HEK293T (cell line): ENCODE measurements around the gene XG.
"Not testable (repeated sequence)": the region's sequence is repeated elsewhere in the genome, so short reads cannot be mapped to it uniquely, and the experiment has no call there.

ENCODE experiments used
- CTCF ChIA-PET: fragments of 350-600 bp; formaldehyde crosslinking; extraction: SDS; loops from one replicate; lab custom pipeline; 2021; ENCODE audit warnings: antibody characterized with exemption, inconsistent platforms; lab: Yijun Ruan, JAX
- POLR2A ChIA-PET: fragments of 350-600 bp; formaldehyde crosslinking; extraction: SDS; loops from one replicate; lab custom pipeline; 2020; ENCODE audit warnings: antibody characterized with exemption, inconsistent platforms; lab: Yijun Ruan, JAX
- DNase-seq: peaks from one replicate; pipeline ENCODE4 v3.0.0; 2012; ENCODE audit warnings: mixed read lengths; ENCODE audit errors: extremely low spot score
- BHLHE40 ChIP-seq: fragments of 450-650 bp; IDR thresholded peaks from 2 replicates; pipeline ENCODE4 v1.6.1; 2016; ENCODE audit warnings: mild to moderate bottlenecking, moderate library complexity, borderline replicate concordance
- ELF4 ChIP-seq: fragments of 450-650 bp; IDR thresholded peaks from 2 replicates; pipeline ENCODE4 v1.6.1; 2017; ENCODE audit warnings: antibody characterized with exemption
- FOXA1 ChIP-seq: fragments of 450-650 bp; IDR thresholded peaks from 2 replicates; pipeline ENCODE4 v1.6.1; 2016; ENCODE audit warnings: mild to moderate bottlenecking
- FOXK2 ChIP-seq: fragments of 450-650 bp; IDR thresholded peaks from 2 replicates; pipeline ENCODE4 v1.6.1; 2016; ENCODE audit warnings: mild to moderate bottlenecking
- FOXM1 ChIP-seq: fragments of 450-650 bp; IDR thresholded peaks from 2 replicates; pipeline ENCODE4 v1.6.1; 2017; ENCODE audit warnings: mild to moderate bottlenecking, borderline replicate concordance
- HDGF ChIP-seq: fragments of 450-650 bp; IDR thresholded peaks from 2 replicates; pipeline ENCODE4 v1.6.1; 2017; ENCODE audit warnings: antibody characterized with exemption, borderline replicate concordance
- LEF1 ChIP-seq: fragments of 450-650 bp; IDR thresholded peaks from 2 replicates; pipeline ENCODE4 v1.6.1; 2017; ENCODE audit warnings: mild to moderate bottlenecking, borderline replicate concordance
- NFRKB ChIP-seq: fragments of 450-650 bp; IDR thresholded peaks from 2 replicates; pipeline ENCODE4 v1.6.1; 2016; ENCODE audit warnings: mild to moderate bottlenecking, moderate library complexity
- PKNOX1 ChIP-seq: fragments of 450-650 bp; IDR thresholded peaks from 2 replicates; pipeline ENCODE4 v1.6.1; 2016
- SP1 ChIP-seq: fragments of 450-650 bp; IDR thresholded peaks from 2 replicates; pipeline ENCODE4 v1.6.1; 2017
- SUZ12 ChIP-seq: fragments of 450-650 bp; IDR thresholded peaks from 2 replicates; pipeline ENCODE4 v1.6.1; 2016; ENCODE audit warnings: mild to moderate bottlenecking
- ZNF384 ChIP-seq: fragments of 450-650 bp; IDR thresholded peaks from 2 replicates; pipeline ENCODE4 v1.6.1; 2016

XG gene

GRCh38 chrX:2793752-2794151, 41.9 kb downstream of the XG start:
- POLR2A ChIA-PET: no interaction called here
- DNase-seq: no peak
- no peak for TF ChIP-seq HDGF
- no peak for TF ChIP-seq LEF1
- no peak for TF ChIP-seq NFRKB
- no peak for TF ChIP-seq ZNF384
- CTCF ChIA-PET: no interaction called here

GRCh38 chrX:2794336-2794735, 42.5 kb downstream of the XG start:
- no peak for DNase-seq
- ChIA-PET CTCF (no interaction called here), POLR2A (no interaction called here)
- no peak for TF ChIP-seq HDGF

GRCh38 chrX:2796808-2797207, 45.0 kb downstream of the XG start:
- DNase-seq, POLR2A ChIA-PET: not testable (repeated sequence)
- CTCF ChIA-PET: interaction anchor here (1.4 kb wide), 1 partner anchor 22 kb away, joined by 4 read pairs; no protein-coding TSS in a partner anchor

GRCh38 chrX:2799369-2799768, 47.5 kb downstream of the XG start:
- TF ChIP-seq SP1 (no peak), FOXM1 (no peak), PKNOX1 (no peak), HDGF (no peak), ELF4 (no peak), FOXK2 (no peak), SUZ12 (no peak)
- DNase-seq: no peak
- POLR2A ChIA-PET: no interaction called here
- CTCF ChIA-PET: no interaction called here

GRCh38 chrX:2799980-2800379, 48.1 kb downstream of the XG start:
- POLR2A ChIA-PET, DNase-seq: not testable (repeated sequence)
- CTCF ChIA-PET: interaction anchor here (0.6 to 2.3 kb wide), 2 partner anchors 13 to 19 kb away, joined by 3 to 5 read pairs; no protein-coding TSS in a partner anchor

GRCh38 chrX:2801223-2801622, 49.4 kb downstream of the XG start:
- TF ChIP-seq FOXM1 (no peak), SUZ12 (no peak), PKNOX1 (no peak), ELF4 (no peak), FOXK2 (no peak), ZNF384 (no peak), FOXA1 (no peak), HDGF (no peak), BHLHE40 (no peak)
- CTCF ChIA-PET: interaction anchor here (2.3 kb wide), 1 partner anchor 18 kb away, joined by 5 read pairs; no protein-coding TSS in a partner anchor
- POLR2A ChIA-PET: no interaction called here
- DNase-seq: no peak

- POLR2A ChIA-PET, DNase-seq: not testable (repeated sequence)
- CTCF ChIA-PET: interaction anchor here (2.3 kb wide), 1 partner anchor 17 kb away, joined by 5 read pairs; no protein-coding TSS in a partner anchor
These were observed 50.7 kb downstream of the XG start for GRCh38 chrX:2802376-2803090.

GRCh38 chrX:2803486-2803885, 51.6 kb downstream of the XG start:
- POLR2A ChIA-PET, DNase-seq, CTCF ChIA-PET: not testable (repeated sequence)

- CTCF ChIA-PET, POLR2A ChIA-PET, DNase-seq: not testable (repeated sequence)
These were observed 52.4 kb downstream of the XG start for GRCh38 chrX:2804106-2804843.

- POLR2A ChIA-PET, DNase-seq, CTCF ChIA-PET: not testable (repeated sequence)
These were observed 53.0 kb downstream of the XG start for GRCh38 chrX:2804858-2805257.
